Endothelial cell of umbilical vein (primary cell): ENCODE results near the gene GATAD2A. TPM values are rescaled to one million over a fixed set of nuclear protein-coding genes. Genes with fewer than 3 reads are reported as not detected.

Source experiments
- BruUV-seq: library from RNA; stranded (reverse); fragments of 400-500 nt; replicated peaks from 2 replicates; lab custom pipeline; 2021; lab: Mats Ljungman, UMichigan
- CTCF ChIA-PET: fragments of 300-600, 350-600 bp; sonication (Branson Sonifier 250); formaldehyde crosslinking; loops from one replicate; lab custom pipeline; 2021; ENCODE audit warnings: antibody characterized with exemption, inconsistent platforms; lab: Charles Lee
- POLR2A ChIA-PET: fragments of 300-600, 350-600 bp; sonication (Branson Sonifier 250); formaldehyde crosslinking; loops from one replicate; lab custom pipeline; 2021; ENCODE audit warnings: antibody characterized with exemption, inconsistent platforms; lab: Charles Lee
- DNase-seq: peaks from one replicate; pipeline ENCODE4 v3.0.0-alpha.2; 2011; ENCODE audit warnings: low read depth, low spot score
- FAIRE-seq: peaks from 2 replicates; lab custom pipeline; 2011; peaks lifted over from hg19 to GRCh38; lab: Jason Lieb, UNC
- H2AFZ ChIP-seq: 2 replicates; pipeline ENCODE4 v1.6.0; 2012; ENCODE audit warnings: low read depth, low read length, control low read depth, inconsistent platforms
- H3K27ac ChIP-seq: 2 replicates; pipeline ENCODE4 v1.5.1; 2011; ENCODE audit warnings: low read depth, mild to moderate bottlenecking, control low read depth, low read length, moderate library complexity; ENCODE audit not compliant: insufficient read depth
- H3K27me3 ChIP-seq, 2 experiments: 2 replicates each; pipeline versions ENCODE4 v1.6.0 to v1.6.1; 2011; ENCODE audit warnings: low read length in 2 of 2, mixed read lengths in 1 of 2; ENCODE audit not compliant: control insufficient read depth in 2 of 2, insufficient read depth in 2 of 2
- H3K36me3 ChIP-seq, 2 experiments: 2 replicates in 1 of 2; 3 replicates in 1 of 2; pipeline ENCODE4 v1.5.1; 2011; ENCODE audit warnings: low read length in 2 of 2, mild to moderate bottlenecking in 1 of 2, moderate library complexity in 1 of 2; ENCODE audit not compliant: control insufficient read depth in 2 of 2, insufficient read depth in 2 of 2; ENCODE audit errors: extremely low read depth in 1 of 2
- H3K4me1 ChIP-seq: 3 replicates; pipeline ENCODE4 v1.5.1; 2011; ENCODE audit warnings: mild to moderate bottlenecking, low read length; ENCODE audit not compliant: control insufficient read depth, insufficient read depth; ENCODE audit errors: extremely low read depth
- H3K4me2 ChIP-seq: 2 replicates; pipeline ENCODE4 v1.6.1; 2011; ENCODE audit warnings: low read length, control low read depth, mixed read lengths; ENCODE audit not compliant: insufficient read depth
- H3K4me3 ChIP-seq, 3 experiments: fragments of 200-600 bp in 1 of 3; sonication (generic), shearing (Covaris generic) in 1 of 3; replicated peaks in 1 of 3; 2 replicates each; pipeline ENCODE4 v1.5.1; 2011 to 2016; ENCODE audit warnings: control low read depth in 3 of 3, low read length in 3 of 3, mild to moderate bottlenecking in 2 of 3, inconsistent platforms in 1 of 3, low read depth in 1 of 3, moderate library complexity in 1 of 3; ENCODE audit not compliant: insufficient read depth in 1 of 3
- H3K79me2 ChIP-seq: 2 replicates; pipeline ENCODE4 v1.6.0; 2012; ENCODE audit warnings: low read length, inconsistent platforms; ENCODE audit not compliant: control insufficient read depth, insufficient read depth
- H3K9ac ChIP-seq: replicated peaks from 2 replicates; pipeline ENCODE3; 2011; ENCODE audit warnings: low read length, control low read depth; ENCODE audit not compliant: insufficient read depth; ENCODE audit errors: extremely low read depth
- H3K9me1 ChIP-seq: replicated peaks from 3 replicates; pipeline ENCODE4 v1.6.0; 2011; ENCODE audit warnings: mild to moderate bottlenecking, low read length; ENCODE audit not compliant: control insufficient read depth, insufficient read depth; ENCODE audit errors: extremely low read depth
- H3K9me3 ChIP-seq: replicated peaks from 2 replicates; pipeline ENCODE4 v1.5.1; 2012; ENCODE audit warnings: low read length, inconsistent platforms; ENCODE audit not compliant: control insufficient read depth, insufficient read depth
- H4K20me1 ChIP-seq: replicated peaks from 2 replicates; pipeline ENCODE3; 2011; ENCODE audit warnings: mild to moderate bottlenecking, low read length; ENCODE audit not compliant: control insufficient read depth, insufficient read depth; ENCODE audit errors: extremely low read depth
- CTCF ChIP-seq, 2 donors: IDR thresholded peaks; 1 replicate in 1 of 2; 2 replicates in 1 of 2; pipeline ENCODE4 v1.5.1; 2011; ENCODE audit warnings: low read length in 2 of 2, mild to moderate bottlenecking in 2 of 2, moderate library complexity in 2 of 2, control low read depth in 1 of 2, inconsistent platforms in 1 of 2, low read depth in 1 of 2; ENCODE audit not compliant: insufficient read depth in 1 of 2; ENCODE audit errors: extremely low read depth in 1 of 2
- EZH2 ChIP-seq: IDR thresholded peaks from 2 replicates; pipeline ENCODE4 v1.6.1; 2012; ENCODE audit warnings: borderline replicate concordance, low read depth, mild to moderate bottlenecking, moderate library complexity, low read length, inconsistent platforms; ENCODE audit not compliant: severe bottlenecking
- FOS ChIP-seq: IDR thresholded peaks from 2 replicates; pipeline ENCODE4 v1.6.1; 2011; ENCODE audit warnings: mild to moderate bottlenecking, low read length, moderate library complexity, borderline replicate concordance; ENCODE audit not compliant: insufficient read depth
- GATA2 ChIP-seq: IDR thresholded peaks from 2 replicates; pipeline ENCODE4 v1.7.0; 2011; ENCODE audit warnings: low read depth, mild to moderate bottlenecking, moderate library complexity, mixed read lengths, low read length; ENCODE audit not compliant: insufficient read length, insufficient read depth
- JUN ChIP-seq: IDR thresholded peaks from 2 replicates; pipeline ENCODE4 v1.6.1; 2011; ENCODE audit warnings: borderline replicate concordance, low read depth; ENCODE audit not compliant: insufficient read length, insufficient read depth
- MAX ChIP-seq: IDR thresholded peaks from 2 replicates; pipeline ENCODE4 v1.6.1; 2011; ENCODE audit not compliant: insufficient read depth, insufficient read length
- MYC ChIP-seq: IDR thresholded peaks from one replicate; pipeline ENCODE4 v1.6.1; 2011; ENCODE audit warnings: mild to moderate bottlenecking, low read depth, low read length
- POLR2A ChIP-seq: IDR thresholded peaks from 2 replicates; pipeline ENCODE4 v1.6.1; 2012; ENCODE audit warnings: low read depth, mild to moderate bottlenecking, control low read depth, low read length
- POLR2AphosphoS5 ChIP-seq: IDR thresholded peaks from 2 replicates; pipeline ENCODE4 v1.6.1; 2012; ENCODE audit warnings: low read depth, mild to moderate bottlenecking, control low read depth, low read length, moderate library complexity; ENCODE audit not compliant: insufficient read depth
- dilution Hi-C: fragments of 300-500 bp; cut with MboI; formaldehyde crosslinking; loops from one replicate; pipeline ENCODE4 v1.15.0; 2019; ENCODE audit warnings: low sequenced_read_pairs; ENCODE audit not compliant: extremely low pct_ligation_motif_present
- intact Hi-C: fragments of 100-400 bp; cut with micrococcal nuclease; formaldehyde crosslinking; loops from one replicate; pipeline ENCODE4 v1.10.0; 2022
- polyA plus RNA-seq, 4 experiments: library from polyadenylated mRNA; depleted of rRNA in 3 of 4; stranded (reverse) in 3 of 4; unstranded in 1 of 4; fragments of >200 nt; gene quantifications; 2 replicates each; pipeline versions ENCODE4 v1.2.1 to v1.2.3, GENCODE V29; 2011 to 2012; ENCODE audit warnings: missing spikeins in 1 of 4
- total RNA-seq: library from RNA; stranded (reverse); gene quantifications from 2 replicates; pipeline ENCODE4 v1.2.3, GENCODE V29; 2021

The GATAD2A gene
- total and polyA plus RNA-seq, 2 donors (not counting 3 experiments of a cell fraction or from before 2014, with no cell fraction given) = 27.3 to 134 TPM

DNA sequence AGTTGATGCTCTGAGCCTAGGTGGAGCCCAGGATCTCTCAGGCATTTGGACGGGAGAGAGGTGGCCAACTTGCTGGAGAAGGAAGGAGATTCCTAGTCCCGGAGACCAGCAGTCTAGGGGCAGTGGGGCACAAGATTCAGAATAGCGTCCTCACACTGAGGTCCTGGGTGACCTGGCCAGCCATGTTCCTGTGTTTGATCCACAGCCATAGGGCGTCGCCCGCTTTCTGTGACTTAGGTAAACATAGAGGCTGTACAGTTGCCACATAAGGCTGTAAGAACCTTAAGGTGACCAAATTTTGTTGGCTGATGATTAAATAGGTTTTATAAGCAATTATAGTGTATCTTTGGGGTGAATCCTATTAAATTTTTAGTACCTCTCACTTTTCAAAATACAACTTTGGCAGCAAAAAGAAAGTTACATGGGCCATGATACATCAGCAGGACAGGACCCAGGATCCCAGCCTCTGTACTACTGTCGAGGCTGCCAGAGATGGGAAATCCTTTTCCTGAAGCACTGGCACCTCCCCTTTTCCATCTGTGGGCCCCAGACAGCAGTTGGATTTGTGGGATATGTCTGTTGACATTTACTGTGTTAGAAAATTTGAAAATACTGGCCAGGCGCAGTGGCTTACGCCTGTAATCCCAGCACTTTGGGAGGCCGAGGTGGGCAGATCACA lies 72.4 kb downstream of the GATAD2A start:
- no peak overlapping the region for H3K4me3 ChIP-seq
- BruUV-seq = no TSS peak
- H2AFZ ChIP-seq = no peak overlapping the region
- no peaks in the 10 kb centered on the region for H3K4me1 ChIP-seq
- ChIA-PET CTCF (interaction anchor here (1.1 to 1.3 kb wide), 2 partner anchors 11 to 34 kb away, joined by 3 to 4 read pairs; no protein-coding TSS in a partner anchor), POLR2A (interaction anchor here (0.7 kb wide), 1 partner anchor 32 kb away, joined by 4 read pairs; no protein-coding TSS in a partner anchor)
- H3K27me3 ChIP-seq = no peaks in the 10 kb centered on the region
- H3K79me2 ChIP-seq = peaks cover 91% of the 10 kb centered on the region
- no peak overlapping the region for H3K27ac ChIP-seq
- no peak for FAIRE-seq
- H4K20me1 ChIP-seq = no peaks in the 10 kb centered on the region
- H3K9me1 ChIP-seq = no peaks in the 10 kb centered on the region
- H3K9me3 ChIP-seq = no peaks in the 10 kb centered on the region
- no peak for TF ChIP-seq JUN
- no peak for TF ChIP-seq POLR2AphosphoS5
- TF ChIP-seq FOS = no peak
- no peak for TF ChIP-seq MAX
- TF ChIP-seq POLR2A = no peak
- no peak for TF ChIP-seq EZH2
- no peak for TF ChIP-seq MYC
- no peak for TF ChIP-seq CTCF (IDR thresholded peaks at IDR 0.05; ENCODE audit: extremely low read depth in 1 of 2, insufficient read depth in 1 of 2, low read depth in 1 of 2, low read length in 2 of 2)
- no peak for TF ChIP-seq GATA2
- H3K36me3 ChIP-seq = peaks cover 0 to 12% of the 10 kb centered on the region in 2 experiments
- H3K4me2 ChIP-seq = no peak overlapping the region
- DNase-seq = no peak
- dilution Hi-C loops = no loop called here
- intact Hi-C loops = no loop called here
- H3K9ac ChIP-seq = no peak overlapping the region
